GM12891 (cell line): ENCODE results near the gene TMBIM1.
A peak's percentile ranks its signal among the peaks of the same experiment; 100 is the strongest.
"Not testable (repeated sequence)": the region's sequence is repeated elsewhere in the genome, so short reads cannot be mapped to it uniquely, and the experiment has no call there.

Source experiments
- DNase-seq: peaks from one replicate; pipeline ENCODE4 v3.0.0; 2011; ENCODE audit warnings: low spot score; ENCODE audit not compliant: insufficient read length
- FAIRE-seq: peaks from 2 replicates; lab custom pipeline; 2011; peaks lifted over from hg19 to GRCh38; lab: Jason Lieb, UNC
- PAX5 ChIP-seq: IDR thresholded peaks from 2 replicates; pipeline ENCODE4 v1.6.1; 2011; ENCODE audit warnings: low read length, moderate library complexity, mild to moderate bottlenecking; ENCODE audit not compliant: insufficient read depth, severe bottlenecking
- POLR2A ChIP-seq: IDR thresholded peaks from 2 replicates; pipeline ENCODE4 v1.6.1; 2011; ENCODE audit warnings: low read depth, low read length, control low read depth
- POLR2AphosphoS5 ChIP-seq: IDR thresholded peaks from 2 replicates; pipeline ENCODE4 v1.6.1; 2011; ENCODE audit warnings: low read depth, low read length, control low read depth
- POU2F2 ChIP-seq: IDR thresholded peaks from 2 replicates; pipeline ENCODE4 v1.6.1; 2011; ENCODE audit warnings: low read depth, mild to moderate bottlenecking, control low read depth, low read length, moderate library complexity
- SPI1 ChIP-seq: IDR thresholded peaks from 2 replicates; pipeline ENCODE4 v1.6.1; 2011; ENCODE audit warnings: low read depth, low read length, control low read depth
- TAF1 ChIP-seq: IDR thresholded peaks from 2 replicates; pipeline ENCODE4 v1.6.1; 2011; ENCODE audit warnings: low read depth, low read length, control low read depth

TMBIM1 gene

GRCh38 chr2:218280260-218280870 lies 11.9 kb downstream of the TMBIM1 start:
- DNase-seq (no peak), FAIRE-seq (no peak)
- TF ChIP-seq PAX5 (no peak), TAF1 (no peak), POLR2A (no peak), POU2F2 (no peak), POLR2AphosphoS5 (no peak), SPI1 (no peak)

GRCh38 chr2:218278531-218279360 lies 13.6 kb downstream of the TMBIM1 start:
- TF ChIP-seq POLR2AphosphoS5 (no peak), TAF1 (no peak), SPI1 (no peak), POU2F2 (no peak), POLR2A (no peak), PAX5 (no peak)
- DNase-seq, result no peak
- FAIRE-seq, result no peak

GRCh38 chr2:218277921-218278320 lies 14.4 kb downstream of the TMBIM1 start:
- TF ChIP-seq POLR2AphosphoS5, result no peak
- no peak for TF ChIP-seq POU2F2
- no peak for TF ChIP-seq POLR2A
- no peak for TF ChIP-seq PAX5
- no peak for TF ChIP-seq TAF1
- no peak for TF ChIP-seq SPI1
- FAIRE-seq (no peak), DNase-seq (no peak)

- FAIRE-seq (no peak), DNase-seq (no peak)
Measured at GRCh38 chr2:218276986-218277755, 15.1 kb downstream of the TMBIM1 start.

GRCh38 chr2:218275371-218276072 lies 16.8 kb downstream of the TMBIM1 start:
- no peak for DNase-seq
- no peak for FAIRE-seq
- TF ChIP-seq PAX5 (no peak), POLR2AphosphoS5 (no peak), TAF1 (no peak), POU2F2 (no peak), POLR2A (no peak), SPI1 (no peak)

More at GRCh38 chr2:218276986-218277755, 15.1 kb downstream of the TMBIM1 start:
- no peak for TF ChIP-seq POLR2AphosphoS5
- TF ChIP-seq SPI1, result no peak
- no peak for TF ChIP-seq POU2F2
- no peak for TF ChIP-seq TAF1
- TF ChIP-seq POLR2A, result no peak
- TF ChIP-seq PAX5, result no peak

GRCh38 chr2:218274586-218274985 lies 17.7 kb downstream of the TMBIM1 start:
- DNase-seq, result no peak
- TF ChIP-seq PAX5, result no peak
- no peak for TF ChIP-seq SPI1
- TF ChIP-seq TAF1, result no peak
- TF ChIP-seq POU2F2, result no peak
- TF ChIP-seq POLR2AphosphoS5, result no peak
- TF ChIP-seq POLR2A, result no peak
- no peak for FAIRE-seq

- no peak for TF ChIP-seq POLR2AphosphoS5
- TF ChIP-seq PAX5, result no peak
- TF ChIP-seq SPI1, result no peak
- no peak for TF ChIP-seq POU2F2
- TF ChIP-seq TAF1, result no peak
- no peak for TF ChIP-seq POLR2A
- DNase-seq (no peak), FAIRE-seq (no peak)
Measured at GRCh38 chr2:218273908-218274249, 18.4 kb downstream of the TMBIM1 start.

- not testable (repeated sequence) for FAIRE-seq, DNase-seq
Measured at GRCh38 chr2:218273214-218273907, 18.9 kb downstream of the TMBIM1 start.

GRCh38 chr2:218272531-218273212 lies 19.6 kb downstream of the TMBIM1 start:
- TF ChIP-seq POLR2AphosphoS5, result no peak
- FAIRE-seq (peak; percentile 80), DNase-seq (peak; percentile 67)
